HepG2 (cell line): ENCODE measurements around the gene PNN. TPM values are rescaled to one million over a fixed set of nuclear protein-coding genes. Genes with fewer than 3 reads are reported as not detected.
A peak's percentile ranks its signal among the peaks of the same experiment; 100 is the strongest.

Experiments used
- ARNT2 ChIP-seq: sonication (generic); formaldehyde crosslinking; IDR thresholded peaks from 2 replicates; pipeline ENCODE4 v1.8.0; 2022; ENCODE audit warnings: mild to moderate bottlenecking, low read depth, missing genetic modification reagents, moderate library complexity
- BRD4 ChIP-seq: sonication (generic); formaldehyde crosslinking; IDR thresholded peaks from 2 replicates; pipeline ENCODE4 v1.4.0; 2020; ENCODE audit warnings: missing genetic modification reagents
- CAMTA2 ChIP-seq: sonication (generic); formaldehyde crosslinking; IDR thresholded peaks from 2 replicates; pipeline ENCODE4 v1.4.0; 2020; ENCODE audit warnings: mild to moderate bottlenecking, missing genetic modification reagents, borderline replicate concordance
- CREM ChIP-seq, 2 experiments: sonication (generic) in 1 of 2; formaldehyde crosslinking in 1 of 2; IDR thresholded peaks; 2 replicates each; pipeline versions ENCODE4 v1.4.0 to v1.6.1; 2016 to 2020; ENCODE audit warnings: antibody characterized with exemption in 1 of 2, mild to moderate bottlenecking in 1 of 2, missing genetic modification reagents in 1 of 2
- FOXK2 ChIP-seq: fragments of 450-650 bp; IDR thresholded peaks from 2 replicates; pipeline ENCODE4 v1.6.1; 2016
- GZF1 ChIP-seq: sonication (generic); formaldehyde crosslinking; IDR thresholded peaks from 2 replicates; pipeline ENCODE4 v1.5.1; 2020; ENCODE audit warnings: mild to moderate bottlenecking, missing genetic modification reagents
- NFRKB ChIP-seq: fragments of 450-650 bp; IDR thresholded peaks from 2 replicates; pipeline ENCODE4 v1.6.1; 2017
- RFX3 ChIP-seq: IDR thresholded peaks from 2 replicates; pipeline ENCODE4 v1.6.1; 2016; ENCODE audit warnings: missing biosample characterization, missing genetic modification reagents
- RFXANK ChIP-seq: IDR thresholded peaks from 2 replicates; pipeline ENCODE4 v1.6.1; 2016
- SALL2 ChIP-seq: sonication (generic); formaldehyde crosslinking; IDR thresholded peaks from 2 replicates; pipeline ENCODE4 v1.8.1; 2023; ENCODE audit warnings: mild to moderate bottlenecking, missing genetic modification reagents, inconsistent platforms
- SIN3A ChIP-seq: IDR thresholded peaks from 2 replicates; pipeline ENCODE4 v1.6.1; 2011; ENCODE audit warnings: low read depth, mild to moderate bottlenecking, control low read depth, low read length, borderline replicate concordance
- SPEN ChIP-seq: sonication (generic); formaldehyde crosslinking; IDR thresholded peaks from 2 replicates; pipeline ENCODE4 v1.5.1; 2020; ENCODE audit warnings: low read depth, mild to moderate bottlenecking, missing genetic modification reagents
- TGIF2 ChIP-seq: IDR thresholded peaks from 2 replicates; pipeline ENCODE4 v1.6.1; 2016; ENCODE audit warnings: control low read depth, missing compliant biosample characterization
- ZFP90 ChIP-seq: sonication (generic); formaldehyde crosslinking; IDR thresholded peaks from 2 replicates; pipeline ENCODE4 v1.8.0; 2022; ENCODE audit warnings: missing genetic modification reagents, mild to moderate bottlenecking, inconsistent platforms, borderline replicate concordance
- ZMYM3 ChIP-seq: sonication (generic); formaldehyde crosslinking; IDR thresholded peaks from 2 replicates; pipeline ENCODE4 v1.5.1; 2020; ENCODE audit warnings: mild to moderate bottlenecking, missing genetic modification reagents
- ZMYM4 ChIP-seq: sonication (generic); formaldehyde crosslinking; IDR thresholded peaks from 2 replicates; pipeline ENCODE4 v1.8.1; 2023; ENCODE audit warnings: mild to moderate bottlenecking, missing genetic modification reagents
- ZNF232 ChIP-seq: sonication (generic); formaldehyde crosslinking; IDR thresholded peaks from 2 replicates; pipeline ENCODE4 v1.4.0; 2020; ENCODE audit warnings: missing genetic modification reagents, borderline replicate concordance
- ZNF329 ChIP-seq: sonication (generic); formaldehyde crosslinking; IDR thresholded peaks from 2 replicates; pipeline ENCODE4 v1.9.0; 2021; ENCODE audit warnings: low read depth, mild to moderate bottlenecking, missing genetic modification reagents
- ZNF598 ChIP-seq: sonication (generic); formaldehyde crosslinking; IDR thresholded peaks from 2 replicates; pipeline ENCODE4 v1.5.1; 2020; ENCODE audit warnings: mild to moderate bottlenecking, missing genetic modification reagents, borderline replicate concordance
- ZNF777 ChIP-seq: sonication (generic); formaldehyde crosslinking; IDR thresholded peaks from 2 replicates; pipeline ENCODE4 v1.4.0; 2020; ENCODE audit warnings: missing genetic modification reagents
- polyA plus RNA-seq, 8 experiments: library from polyadenylated mRNA; depleted of rRNA in 3 of 8; stranded (reverse) in 7 of 8; unstranded in 1 of 8; fragments of >200 nt; fragmentation: Illumina TruSeq in 4 of 8; extraction: Trizol in 4 of 8; gene quantifications; 2 replicates each; pipeline versions ENCODE4 v1.2.1 to v1.2.3, GENCODE V29; 2011 to 2016; ENCODE audit warnings: low read depth in 4 of 8, missing spikeins in 1 of 8, mixed read lengths in 1 of 8; ENCODE audit not compliant: insufficient read depth in 1 of 8
- total RNA-seq, 5 experiments: library from RNA; depleted of rRNA; stranded (reverse); fragments of >200 nt; fragmentation: Illumina TruSeq; extraction: Trizol; gene quantifications; 2 replicates each; pipeline ENCODE4 v1.2.3, GENCODE V29; 2016; ENCODE audit warnings: low read depth in 1 of 5
- TF ChIP-seq, protein P1 (sequence below): IDR thresholded peaks from 2 replicates; pipeline ENCODE4 v1.6.1; 2012; ENCODE audit warnings: inconsistent platforms
- TF ChIP-seq, protein P2 (sequence below): sonication (generic); formaldehyde crosslinking; conservative IDR thresholded peaks from 2 replicates; pipeline ENCODE4 v1.4.0; 2020; ENCODE audit warnings: missing genetic modification reagents
- TF ChIP-seq, protein P3 (sequence below): IDR thresholded peaks from 2 replicates; pipeline ENCODE4 v1.6.1; 2016
- TF ChIP-seq, protein P4 (sequence below): sonication (generic); formaldehyde crosslinking; conservative IDR thresholded peaks from 2 replicates; pipeline ENCODE4 v1.8.0; 2022; ENCODE audit warnings: missing genetic modification reagents
- TF ChIP-seq, protein P5 (sequence below): sonication (generic); formaldehyde crosslinking; IDR thresholded peaks from 2 replicates; pipeline ENCODE4 v1.5.1; 2020; ENCODE audit warnings: mild to moderate bottlenecking, missing genetic modification reagents, borderline replicate concordance

Gene PNN
- total and polyA plus RNA-seq, 2 of the 13 experiments (the other 11 are each of a cell fraction or from before 2014, with no cell fraction given) = 58.0 to 214 TPM

DNA sequence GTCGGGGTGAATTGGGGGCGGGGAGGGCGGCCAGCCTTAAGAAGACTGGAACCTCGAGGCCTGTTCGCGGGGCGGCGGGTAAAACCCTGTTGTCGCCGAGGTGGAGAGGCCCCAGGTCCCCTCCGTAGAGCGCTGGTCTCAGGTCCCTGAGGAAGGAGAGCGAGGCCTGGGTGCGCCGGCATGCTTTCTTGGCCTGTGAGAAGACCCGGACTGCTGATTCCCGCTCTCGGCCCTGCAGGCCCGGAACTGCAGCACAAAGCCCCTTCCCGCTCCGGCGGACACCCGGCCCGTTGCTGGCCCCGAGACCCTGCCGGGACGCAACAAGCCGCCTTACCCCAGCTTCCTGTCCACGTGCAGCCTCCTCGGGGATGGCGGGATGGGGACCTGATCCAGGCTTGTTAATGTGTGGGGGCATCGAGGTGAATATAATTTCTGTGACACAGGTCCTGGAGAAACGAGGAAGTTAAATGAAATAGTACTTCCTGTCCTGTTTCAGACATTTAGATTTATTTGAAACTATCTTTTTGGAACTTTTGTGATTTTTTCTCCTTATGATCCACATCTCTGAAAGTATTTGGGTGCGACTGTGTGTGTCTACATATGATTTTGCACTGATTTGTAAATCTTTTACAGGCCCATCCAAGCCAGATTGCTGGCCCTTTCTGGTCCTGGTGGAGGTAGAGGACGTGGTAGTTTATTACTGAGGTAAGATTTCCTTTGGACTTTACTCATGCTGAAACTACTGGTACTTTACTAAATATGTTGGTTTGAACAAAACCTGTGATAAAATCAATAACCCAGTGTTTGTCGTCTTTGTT is 600 bp downstream of the PNN start (continued):
- TF ChIP-seq SIN3A (peak; percentile 89), ARNT2 (no peak; the same call in none of the 2 replicates), RFXANK (no peak; the same call in 1 of the 2 replicates), BRD4 (CRISPR knock-in tag) (peak; percentile 89; the same call in 1 of the 2 replicates), ZMYM3 (CRISPR knock-in tag) (peak; percentile 34; the same call in 1 of the 2 replicates), ZNF232 (CRISPR knock-in tag) (peak; percentile 51), CREM (IDR thresholded peaks at IDR 0.05) (no peak), CREM (CRISPR knock-in tag; IDR thresholded peaks at IDR 0.05) (0 out of 2 replicates have a peak, but pooled peaks have one; percentile 4), RFX3 (no peak; the same call in 1 of the 2 replicates), ZMYM4 (CRISPR knock-in tag) (no peak), TGIF2 (CRISPR knock-in tag) (no peak), ZNF329 (CRISPR knock-in tag) (peak; percentile 49; the same call in 1 of the 2 replicates), GZF1 (CRISPR knock-in tag) (peak; percentile 88; the same call in 1 of the 2 replicates), ZNF598 (CRISPR knock-in tag) (peak; percentile 54; the same call in 1 of the 2 replicates), ZFP90 (no peak; the same call in 1 of the 2 replicates), NFRKB (no peak), SALL2 (CRISPR knock-in tag) (no peak; the same call in 1 of the 2 replicates), ZNF777 (CRISPR knock-in tag) (0 out of 2 replicates have a peak, but pooled peaks have one; percentile 5), SPEN (peak; percentile 70), CAMTA2 (CRISPR knock-in tag) (no peak), FOXK2 (no peak)
- TF ChIP-seq, protein P1, sequence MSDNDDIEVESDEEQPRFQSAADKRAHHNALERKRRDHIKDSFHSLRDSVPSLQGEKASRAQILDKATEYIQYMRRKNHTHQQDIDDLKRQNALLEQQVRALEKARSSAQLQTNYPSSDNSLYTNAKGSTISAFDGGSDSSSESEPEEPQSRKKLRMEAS = no peak
- TF ChIP-seq, protein P2, sequence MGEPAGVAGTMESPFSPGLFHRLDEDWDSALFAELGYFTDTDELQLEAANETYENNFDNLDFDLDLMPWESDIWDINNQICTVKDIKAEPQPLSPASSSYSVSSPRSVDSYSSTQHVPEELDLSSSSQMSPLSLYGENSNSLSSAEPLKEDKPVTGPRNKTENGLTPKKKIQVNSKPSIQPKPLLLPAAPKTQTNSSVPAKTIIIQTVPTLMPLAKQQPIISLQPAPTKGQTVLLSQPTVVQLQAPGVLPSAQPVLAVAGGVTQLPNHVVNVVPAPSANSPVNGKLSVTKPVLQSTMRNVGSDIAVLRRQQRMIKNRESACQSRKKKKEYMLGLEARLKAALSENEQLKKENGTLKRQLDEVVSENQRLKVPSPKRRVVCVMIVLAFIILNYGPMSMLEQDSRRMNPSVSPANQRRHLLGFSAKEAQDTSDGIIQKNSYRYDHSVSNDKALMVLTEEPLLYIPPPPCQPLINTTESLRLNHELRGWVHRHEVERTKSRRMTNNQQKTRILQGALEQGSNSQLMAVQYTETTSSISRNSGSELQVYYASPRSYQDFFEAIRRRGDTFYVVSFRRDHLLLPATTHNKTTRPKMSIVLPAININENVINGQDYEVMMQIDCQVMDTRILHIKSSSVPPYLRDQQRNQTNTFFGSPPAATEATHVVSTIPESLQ (CRISPR knock-in tag) = no peak
- TF ChIP-seq, protein P3, sequence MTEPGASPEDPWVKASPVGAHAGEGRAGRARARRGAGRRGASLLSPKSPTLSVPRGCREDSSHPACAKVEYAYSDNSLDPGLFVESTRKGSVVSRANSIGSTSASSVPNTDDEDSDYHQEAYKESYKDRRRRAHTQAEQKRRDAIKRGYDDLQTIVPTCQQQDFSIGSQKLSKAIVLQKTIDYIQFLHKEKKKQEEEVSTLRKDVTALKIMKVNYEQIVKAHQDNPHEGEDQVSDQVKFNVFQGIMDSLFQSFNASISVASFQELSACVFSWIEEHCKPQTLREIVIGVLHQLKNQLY (CRISPR knock-in tag) = no peak
- TF ChIP-seq, protein P4, sequence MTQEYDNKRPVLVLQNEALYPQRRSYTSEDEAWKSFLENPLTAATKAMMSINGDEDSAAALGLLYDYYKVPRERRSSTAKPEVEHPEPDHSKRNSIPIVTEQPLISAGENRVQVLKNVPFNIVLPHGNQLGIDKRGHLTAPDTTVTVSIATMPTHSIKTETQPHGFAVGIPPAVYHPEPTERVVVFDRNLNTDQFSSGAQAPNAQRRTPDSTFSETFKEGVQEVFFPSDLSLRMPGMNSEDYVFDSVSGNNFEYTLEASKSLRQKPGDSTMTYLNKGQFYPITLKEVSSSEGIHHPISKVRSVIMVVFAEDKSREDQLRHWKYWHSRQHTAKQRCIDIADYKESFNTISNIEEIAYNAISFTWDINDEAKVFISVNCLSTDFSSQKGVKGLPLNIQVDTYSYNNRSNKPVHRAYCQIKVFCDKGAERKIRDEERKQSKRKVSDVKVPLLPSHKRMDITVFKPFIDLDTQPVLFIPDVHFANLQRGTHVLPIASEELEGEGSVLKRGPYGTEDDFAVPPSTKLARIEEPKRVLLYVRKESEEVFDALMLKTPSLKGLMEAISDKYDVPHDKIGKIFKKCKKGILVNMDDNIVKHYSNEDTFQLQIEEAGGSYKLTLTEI (CRISPR knock-in tag) = no peak
- TF ChIP-seq, protein P5, sequence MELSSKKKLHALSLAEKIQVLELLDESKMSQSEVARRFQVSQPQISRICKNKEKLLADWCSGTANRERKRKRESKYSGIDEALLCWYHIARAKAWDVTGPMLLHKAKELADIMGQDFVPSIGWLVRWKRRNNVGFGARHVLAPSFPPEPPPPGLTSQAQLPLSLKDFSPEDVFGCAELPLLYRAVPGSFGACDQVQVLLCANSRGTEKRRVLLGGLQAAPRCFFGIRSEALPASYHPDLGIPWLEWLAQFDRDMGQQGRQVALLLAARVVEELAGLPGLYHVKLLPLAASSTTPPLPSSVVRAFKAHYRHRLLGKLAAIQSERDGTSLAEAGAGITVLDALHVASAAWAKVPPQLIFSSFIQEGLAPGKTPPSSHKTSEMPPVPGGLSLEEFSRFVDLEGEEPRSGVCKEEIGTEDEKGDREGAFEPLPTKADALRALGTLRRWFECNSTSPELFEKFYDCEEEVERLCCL = 0 out of 2 replicates have a peak, but pooled peaks have one; percentile 46
